T-helper 1 cell (primary cell): ENCODE results near the gene ENOX2.
"Not testable (repeated sequence)": the region's sequence is repeated elsewhere in the genome, so short reads cannot be mapped to it uniquely, and the experiment has no call there.

Experiments used
- DNase-seq, 5 donors: peaks; one replicate each; pipeline ENCODE4 v3.0.0-alpha.2; 2012 to 2020

The ENOX2 gene

GRCh38 chrX:130826249-130826648, 76.8 kb downstream of the ENOX2 start:
- no peak for DNase-seq

GRCh38 chrX:130825525-130825924, 77.5 kb downstream of the ENOX2 start:
- no peak for DNase-seq

- not testable (repeated sequence) for DNase-seq
Measured at GRCh38 chrX:130819367-130819766, 83.6 kb downstream of the ENOX2 start.

- not testable (repeated sequence) for DNase-seq
Measured at GRCh38 chrX:130813932-130814331, 89.1 kb downstream of the ENOX2 start.

GRCh38 chrX:130810561-130810960, 92.4 kb downstream of the ENOX2 start:
- DNase-seq: no peak

- no peak for DNase-seq
Measured at GRCh38 chrX:130805903-130806302, 97.1 kb downstream of the ENOX2 start.

- DNase-seq: no peak
Measured at GRCh38 chrX:130803537-130803936, 99.5 kb downstream of the ENOX2 start.

GRCh38 chrX:130801901-130802300, 101.1 kb downstream of the ENOX2 start:
- DNase-seq: no peak

GRCh38 chrX:130799393-130799792, 103.6 kb downstream of the ENOX2 start:
- no peak for DNase-seq

GRCh38 chrX:130793975-130794374, 109.0 kb downstream of the ENOX2 start:
- DNase-seq: no peak

- DNase-seq: not testable (repeated sequence)
Measured at GRCh38 chrX:130791870-130792269, 111.1 kb downstream of the ENOX2 start.

- DNase-seq: no peak
Measured at GRCh38 chrX:130789793-130790192, 113.2 kb downstream of the ENOX2 start.

- no peak for DNase-seq
Measured at GRCh38 chrX:130788786-130789581, 114.0 kb downstream of the ENOX2 start.

- no peak for DNase-seq
Measured at GRCh38 chrX:130786030-130786429, 117.0 kb downstream of the ENOX2 start.

GRCh38 chrX:130778773-130779172, 124.2 kb downstream of the ENOX2 start:
- no peak for DNase-seq

GRCh38 chrX:130775849-130776248, 127.2 kb downstream of the ENOX2 start:
- no peak for DNase-seq

- no peak for DNase-seq
Measured at GRCh38 chrX:130772776-130773143, 130.2 kb downstream of the ENOX2 start.

GRCh38 chrX:130772105-130772775, 130.8 kb downstream of the ENOX2 start:
- no peak for DNase-seq

GRCh38 chrX:130771648-130772047, 131.4 kb downstream of the ENOX2 start:
- DNase-seq: no peak

- DNase-seq: no peak
Measured at GRCh38 chrX:130771230-130771629, 131.8 kb downstream of the ENOX2 start.

- DNase-seq: peak in 1 of 5 donors; percentile 10
Measured at GRCh38 chrX:130770615-130771014, 132.4 kb downstream of the ENOX2 start.

- no peak for DNase-seq
Measured at GRCh38 chrX:130769835-130770234, 133.2 kb downstream of the ENOX2 start.

GRCh38 chrX:130758072-130758471, 144.9 kb downstream of the ENOX2 start:
- DNase-seq: no peak

- no peak for DNase-seq
Measured at GRCh38 chrX:130756233-130756632, 146.8 kb downstream of the ENOX2 start.
